Ectodermal cell (in vitro differentiated cells): Measurements from ENCODE around the gene TMEM270.

Experiments
- H3K27ac ChIP-seq: 2 replicates; pipeline ENCODE4 v1.7.0; 2013; ENCODE audit warnings: mild to moderate bottlenecking, low read depth, low read length; ENCODE audit not compliant: insufficient read depth, poor library complexity, severe bottlenecking
- H3K27me3 ChIP-seq: 2 replicates; pipeline ENCODE4 v1.7.0; 2013; ENCODE audit warnings: mild to moderate bottlenecking, low read length; ENCODE audit not compliant: insufficient read depth, control insufficient read depth, poor library complexity, severe bottlenecking
- H3K36me3 ChIP-seq: one replicate; pipeline ENCODE4 v1.7.0; 2013; ENCODE audit warnings: low read length; ENCODE audit not compliant: control insufficient read depth, insufficient read depth
- H3K4me1 ChIP-seq: one replicate; pipeline ENCODE4 v1.7.0; 2013; ENCODE audit warnings: low read length; ENCODE audit not compliant: control insufficient read depth, insufficient read depth
- H3K4me3 ChIP-seq: 2 replicates; pipeline ENCODE4 v1.7.0; 2013; ENCODE audit warnings: low read depth, low read length, control low read depth; ENCODE audit not compliant: insufficient read depth
- H3K9me3 ChIP-seq: 2 replicates; pipeline ENCODE4 v1.7.0; 2013; ENCODE audit warnings: mild to moderate bottlenecking, low read length, moderate library complexity; ENCODE audit not compliant: control insufficient read depth
- WGBS, 2 experiments: methylation state at CpG; one replicate each; pipeline ENCODE4 v1.1.7; 2013; ENCODE audit warnings: missing lambda C conversion rate in 2 of 2; 5-methylcytosine and 5-hydroxymethylcytosine counted together

The TMEM270 gene

GRCh38 chr7:73858807-73859206 lies 2.2 kb upstream of the TMEM270 start:
- Histone ChIP-seq H3K9me3 (no peaks in the 10 kb centered on the region), H3K36me3 (no peaks in the 10 kb centered on the region), H3K27me3 (peaks cover 8% of the 10 kb centered on the region), H3K4me1 (no peaks in the 10 kb centered on the region), H3K27ac (no peak overlapping the region), H3K4me3 (no peak overlapping the region)
- WGBS, 2 experiments, result 87 to 90% methylated on average over 2 of the region's 2 CpGs

DNA sequence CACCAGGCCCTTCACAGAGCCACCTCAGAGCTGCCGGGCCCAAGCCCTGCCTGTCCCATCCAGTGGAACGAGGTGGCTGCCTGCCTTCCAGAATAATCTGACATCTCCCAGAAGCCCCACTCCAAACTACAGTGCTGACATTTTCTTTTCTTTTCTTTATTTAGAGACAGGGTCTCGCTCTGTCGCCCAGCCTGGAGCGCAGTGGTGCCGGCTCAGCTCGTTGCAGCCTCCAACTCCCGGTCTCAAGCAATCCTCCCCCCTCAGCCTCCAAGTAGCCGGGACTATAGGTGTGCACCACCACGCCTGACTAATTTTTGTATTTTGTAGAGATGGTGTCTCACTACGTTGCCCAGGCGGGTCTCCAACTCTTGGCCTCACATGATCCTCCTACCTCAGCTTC lies 346 bp downstream of the TMEM270 start:
- Histone ChIP-seq H3K9me3 (no peaks in the 10 kb centered on the region), H3K27me3 (peaks cover 4% of the 10 kb centered on the region), H3K27ac (no peak overlapping the region), H3K36me3 (no peaks in the 10 kb centered on the region), H3K4me1 (no peaks in the 10 kb centered on the region), H3K4me3 (no peak overlapping the region)
- WGBS, 2 experiments, result 92 to 97% methylated on average over 12 of the region's 12 CpGs

DNA sequence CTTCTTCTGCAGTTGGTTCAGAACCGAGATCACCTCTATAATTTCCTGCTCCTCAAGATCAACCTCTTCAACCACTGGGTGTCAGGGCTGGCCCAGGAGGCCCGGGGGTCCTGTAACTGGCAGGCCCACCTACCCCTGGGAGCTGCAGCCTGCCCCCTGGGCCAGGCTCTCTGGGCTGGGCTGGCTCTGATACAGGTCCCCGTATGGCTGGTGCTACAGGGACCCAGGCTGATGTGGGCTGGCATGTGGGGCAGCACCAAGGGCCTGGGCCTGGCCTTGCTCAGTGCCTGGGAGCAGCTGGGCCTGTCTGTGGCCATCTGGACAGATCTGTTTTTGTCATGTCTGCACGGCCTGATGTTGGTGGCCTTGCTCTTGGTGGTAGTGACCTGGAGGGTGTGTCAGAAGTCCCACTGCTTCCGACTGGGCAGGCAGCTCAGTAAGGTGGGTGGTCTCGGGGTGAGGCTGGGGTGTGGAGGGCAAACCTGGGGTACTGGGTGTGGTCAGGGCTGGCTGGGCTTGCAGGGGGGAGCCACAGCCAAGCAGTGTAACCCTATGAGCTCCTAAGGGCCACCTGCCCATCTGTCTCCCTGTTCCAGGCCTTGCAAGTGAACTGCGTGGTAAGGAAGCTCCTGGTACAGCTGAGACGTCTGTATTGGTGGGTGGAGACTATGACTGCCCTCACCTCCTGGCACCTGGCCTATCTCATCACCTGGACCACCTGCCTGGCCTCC lies 4.2 kb downstream of the TMEM270 start:
- Histone ChIP-seq H3K27me3 (no peaks in the 10 kb centered on the region), H3K27ac (no peak overlapping the region), H3K4me1 (peaks cover 8% of the 10 kb centered on the region), H3K4me3 (no peak overlapping the region), H3K9me3 (no peaks in the 10 kb centered on the region), H3K36me3 (no peaks in the 10 kb centered on the region)
- 86 to 89% methylated on average over 8 of the region's 8 CpGs for WGBS, 2 experiments

GRCh38 chr7:73865738-73866445 lies 4.9 kb downstream of the TMEM270 start:
- H3K9me3 ChIP-seq, result no peaks in the 10 kb centered on the region
- no peak overlapping the region for H3K4me3 ChIP-seq
- 86 to 87% methylated on average over 6 of the region's 6 CpGs for WGBS, 2 experiments
- peaks cover 8% of the 10 kb centered on the region for H3K4me1 ChIP-seq
- H3K27me3 ChIP-seq, result no peaks in the 10 kb centered on the region
- H3K27ac ChIP-seq, result no peak overlapping the region
- no peaks in the 10 kb centered on the region for H3K36me3 ChIP-seq

DNA sequence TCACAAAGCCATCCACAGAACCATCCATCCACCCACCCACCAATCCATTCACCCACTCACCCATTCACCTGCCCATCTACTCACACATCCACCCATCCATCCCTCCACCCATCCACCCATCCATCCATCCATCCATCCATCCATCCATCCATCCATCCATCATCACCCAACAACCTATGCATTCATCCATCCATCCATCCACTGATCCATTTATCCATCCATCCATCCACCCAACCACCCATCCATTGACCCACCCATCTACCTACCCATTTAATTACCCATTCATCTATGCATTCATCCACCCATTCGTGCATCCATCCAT lies 5.4 kb downstream of the TMEM270 start:
- peaks cover 8% of the 10 kb centered on the region for H3K4me1 ChIP-seq
- no peak overlapping the region for H3K4me3 ChIP-seq
- H3K27me3 ChIP-seq, result no peaks in the 10 kb centered on the region
- 85 to 92% methylated on average over 1 of the region's 1 CpG for WGBS, 2 experiments
- no peaks in the 10 kb centered on the region for H3K36me3 ChIP-seq
- no peak overlapping the region for H3K27ac ChIP-seq
- no peaks in the 10 kb centered on the region for H3K9me3 ChIP-seq

- H3K27ac ChIP-seq, result no peak overlapping the region
- H3K4me3 ChIP-seq, result no peak overlapping the region
- H3K9me3 ChIP-seq, result no peaks in the 10 kb centered on the region
- no peaks in the 10 kb centered on the region for H3K36me3 ChIP-seq
- WGBS, 2 experiments, result 73 to 77% methylated on average over 23 of the region's 24 CpGs
- H3K4me1 ChIP-seq, result peaks cover 8% of the 10 kb centered on the region
- no peaks in the 10 kb centered on the region for H3K27me3 ChIP-seq
Measured at GRCh38 chr7:73869011-73869798, 8.2 kb downstream of the TMEM270 start.

GRCh38 chr7:73870041-73870492 lies 9.1 kb downstream of the TMEM270 start:
- 67 to 70% methylated on average over 15 of the region's 15 CpGs for WGBS, 2 experiments
- Histone ChIP-seq H3K9me3 (no peaks in the 10 kb centered on the region), H3K27me3 (no peaks in the 10 kb centered on the region), H3K27ac (no peak overlapping the region), H3K36me3 (no peaks in the 10 kb centered on the region), H3K4me1 (peaks cover 8% of the 10 kb centered on the region), H3K4me3 (no peak overlapping the region)

GRCh38 chr7:73871163-73872011 lies 10.4 kb downstream of the TMEM270 start:
- no peaks in the 10 kb centered on the region for H3K27me3 ChIP-seq
- H3K9me3 ChIP-seq, result no peaks in the 10 kb centered on the region
- WGBS, 2 experiments, result 89 to 90% methylated on average over 20 of the region's 20 CpGs
- no peaks in the 10 kb centered on the region for H3K36me3 ChIP-seq
- peaks cover 8% of the 10 kb centered on the region for H3K4me1 ChIP-seq
- no peak overlapping the region for H3K4me3 ChIP-seq
- no peak overlapping the region for H3K27ac ChIP-seq

DNA sequence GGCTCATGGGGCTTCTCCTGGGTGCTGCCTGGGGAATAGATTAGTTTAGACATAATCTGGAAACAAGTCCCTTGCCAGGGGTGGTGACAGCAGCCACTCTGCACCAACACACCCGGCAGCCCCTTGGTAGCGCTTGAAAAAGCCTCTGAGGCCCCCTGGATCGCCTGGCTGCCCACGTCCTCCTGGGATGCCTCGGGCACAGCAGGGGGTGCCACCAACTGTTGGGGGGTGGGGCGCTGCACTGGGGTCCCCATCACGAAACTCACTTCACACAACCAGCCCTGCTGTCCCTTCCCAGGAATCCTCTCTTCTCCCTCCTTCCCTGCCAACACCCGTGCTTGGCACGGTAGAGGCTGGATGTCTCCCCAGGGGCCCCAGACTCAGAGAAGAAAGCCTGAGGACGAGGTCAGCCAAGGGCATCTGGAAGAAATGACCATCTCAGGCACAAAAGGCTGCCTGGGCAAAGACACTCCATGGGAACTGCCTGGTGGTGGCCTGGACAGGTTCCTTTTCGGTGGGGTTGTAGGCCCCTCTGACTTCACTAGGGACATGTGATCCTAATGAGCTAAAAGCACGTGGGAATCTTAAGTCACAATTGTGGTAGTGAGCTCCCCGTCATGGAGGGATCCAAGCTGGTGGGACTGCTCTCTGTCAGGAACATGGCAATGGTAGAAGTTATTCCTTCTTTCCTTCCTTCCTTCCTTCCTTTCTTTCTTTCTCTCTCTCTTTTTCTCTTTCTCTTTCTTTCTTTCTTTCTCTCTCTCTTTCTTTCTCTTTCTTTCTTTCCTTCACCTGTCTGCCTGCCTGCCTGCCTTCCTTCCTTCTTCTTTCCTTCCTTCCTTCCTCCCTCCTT lies 11.3 kb downstream of the TMEM270 start:
- Histone ChIP-seq H3K4me1 (peaks cover 8% of the 10 kb centered on the region), H3K9me3 (no peaks in the 10 kb centered on the region), H3K27me3 (no peaks in the 10 kb centered on the region), H3K4me3 (no peak overlapping the region), H3K36me3 (no peaks in the 10 kb centered on the region), H3K27ac (no peak overlapping the region)
- WGBS, 2 experiments, result 77 to 78% methylated on average over 13 of the region's 13 CpGs
